Uterus (tissue), 2 donors: ENCODE results near the gene SAMD14.

ENCODE experiments used
- POLR2A ChIP-seq, 2 donors: fragments of 450-650 bp; IDR thresholded peaks; one replicate each; pipeline ENCODE4 v1.6.1; 2016; ENCODE audit warnings: antibody characterized with exemption in 2 of 2, mild to moderate bottlenecking in 1 of 2, moderate library complexity in 1 of 2
- TF ChIP-seq, protein P1 (sequence below), 4 experiments: fragments of 200-600 bp in 2 of 4; fragments of 450-650 bp in 2 of 4; sonication (generic) in 2 of 4; IDR thresholded peaks; one replicate each; pipeline ENCODE4 v1.5.1; 2016 to 2019; ENCODE audit warnings: antibody characterized with exemption in 4 of 4, mild to moderate bottlenecking in 2 of 4, moderate library complexity in 1 of 4

DNA sequence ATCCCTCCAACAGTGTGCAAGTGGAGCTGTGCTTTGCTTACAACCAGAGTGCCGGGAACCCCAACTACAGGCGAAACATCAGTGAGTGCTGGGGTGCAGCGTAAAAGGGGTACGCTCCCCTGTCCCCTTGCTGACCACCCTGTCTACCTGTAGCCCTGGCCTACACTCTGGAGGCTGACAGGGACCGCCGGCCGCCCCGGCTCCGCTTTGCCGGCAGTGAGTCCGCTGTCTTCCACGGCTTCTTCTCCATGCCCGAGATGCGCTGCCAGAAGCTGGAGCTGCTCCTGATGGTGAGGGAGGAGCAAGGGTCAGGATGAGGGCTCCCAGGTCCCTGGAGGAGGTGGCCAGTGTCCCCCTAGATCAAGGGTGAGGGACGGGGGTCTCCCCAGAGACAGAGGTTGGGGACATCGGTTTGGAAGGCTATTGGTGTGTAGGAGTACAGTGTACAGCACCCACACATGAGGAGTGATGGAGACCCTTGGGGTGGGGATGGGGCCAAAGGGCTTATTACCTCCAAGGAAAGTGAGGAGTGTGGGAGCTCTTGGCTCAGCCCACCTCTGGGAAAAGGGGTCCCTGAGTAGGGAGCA is 54.4 kb downstream of the SAMD14 start:
- TF ChIP-seq POLR2A (IDR thresholded peaks at IDR 0.05): no peak
- TF ChIP-seq, protein P1, sequence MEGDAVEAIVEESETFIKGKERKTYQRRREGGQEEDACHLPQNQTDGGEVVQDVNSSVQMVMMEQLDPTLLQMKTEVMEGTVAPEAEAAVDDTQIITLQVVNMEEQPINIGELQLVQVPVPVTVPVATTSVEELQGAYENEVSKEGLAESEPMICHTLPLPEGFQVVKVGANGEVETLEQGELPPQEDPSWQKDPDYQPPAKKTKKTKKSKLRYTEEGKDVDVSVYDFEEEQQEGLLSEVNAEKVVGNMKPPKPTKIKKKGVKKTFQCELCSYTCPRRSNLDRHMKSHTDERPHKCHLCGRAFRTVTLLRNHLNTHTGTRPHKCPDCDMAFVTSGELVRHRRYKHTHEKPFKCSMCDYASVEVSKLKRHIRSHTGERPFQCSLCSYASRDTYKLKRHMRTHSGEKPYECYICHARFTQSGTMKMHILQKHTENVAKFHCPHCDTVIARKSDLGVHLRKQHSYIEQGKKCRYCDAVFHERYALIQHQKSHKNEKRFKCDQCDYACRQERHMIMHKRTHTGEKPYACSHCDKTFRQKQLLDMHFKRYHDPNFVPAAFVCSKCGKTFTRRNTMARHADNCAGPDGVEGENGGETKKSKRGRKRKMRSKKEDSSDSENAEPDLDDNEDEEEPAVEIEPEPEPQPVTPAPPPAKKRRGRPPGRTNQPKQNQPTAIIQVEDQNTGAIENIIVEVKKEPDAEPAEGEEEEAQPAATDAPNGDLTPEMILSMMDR (IDR thresholded peaks at IDR 0.05): no peak
